Measurements from ENCODE around the gene CLDND1.

CLDND1 gene

GRCh38 chr3:98482717-98483482 is 39.8 kb downstream of the CLDND1 start:
- Histone ChIP-seq H3K27me3 (ENCODE audit: low read length) (no peaks in the 10 kb centered on the region), H4K20me1 (ENCODE audit: low read depth, low read length) (no peaks in the 10 kb centered on the region), H3K9me3 (ENCODE audit: insufficient read depth, low read length) (no peaks in the 10 kb centered on the region), H3K9ac (ENCODE audit: low read length) (no peak overlapping the region), H3K36me3 (ENCODE audit: low read length) (no peaks in the 10 kb centered on the region), H3K9me2 (replicated peaks; ENCODE audit: insufficient read depth, low read length) (no peaks in the 10 kb centered on the region), H2AFZ (ENCODE audit: low read depth, low read length, severe bottlenecking) (no peak overlapping the region), H3F3A (ENCODE audit: insufficient read depth) (no peaks in the 10 kb centered on the region), H3K4me2 (ENCODE audit: low read depth, low read length, poor library complexity, severe bottlenecking) (no peak overlapping the region), H3K79me2 (ENCODE audit: insufficient read depth, low read length) (no peaks in the 10 kb centered on the region), H3K4me3 (ENCODE audit: insufficient read depth, low read length, poor library complexity, severe bottlenecking) (no peak overlapping the region), H3K27ac (ENCODE audit: low read depth, low read length) (no peak overlapping the region)
- TF ChIP-seq EZH2phosphoT487 (conservative IDR thresholded peaks at IDR 0.05; ENCODE audit: low read length): no peak
- no peak for TF ChIP-seq CTCF (IDR thresholded peaks at IDR 0.05; ENCODE audit: insufficient read depth, low read length, poor library complexity, severe bottlenecking)

Measured in SU-DHL-6 (cell line).